Measurements from ENCODE around the gene TLE2.
"Not testable (repeated sequence)": the region's sequence is repeated elsewhere in the genome, so short reads cannot be mapped to it uniquely, and the experiment has no call there.

DNA sequence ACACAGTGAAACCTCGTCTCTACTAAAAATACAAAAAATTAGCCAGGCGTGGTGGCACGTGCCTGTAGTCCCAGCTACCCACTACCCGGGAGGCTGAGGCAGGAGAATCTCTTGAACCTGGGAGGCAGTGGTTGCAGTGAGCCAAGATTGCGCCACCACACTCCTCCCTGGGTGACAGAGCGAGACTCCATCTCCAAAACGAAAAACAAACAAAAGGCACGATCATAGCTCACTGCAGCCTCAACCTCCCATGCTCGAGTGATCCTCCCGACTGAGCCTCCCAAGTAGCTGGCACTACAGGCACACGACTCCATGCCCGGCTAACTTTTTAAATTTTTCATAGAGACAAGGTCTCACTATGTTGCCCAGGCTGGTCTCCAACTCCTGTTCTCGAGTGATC, 17.0 kb downstream of the TLE2 start:
- not testable (repeated sequence) for TF ChIP-seq POLR2A, POLR2AphosphoS5 (IDR thresholded peaks at IDR 0.05)
- TF ChIP-seq, protein P1, sequence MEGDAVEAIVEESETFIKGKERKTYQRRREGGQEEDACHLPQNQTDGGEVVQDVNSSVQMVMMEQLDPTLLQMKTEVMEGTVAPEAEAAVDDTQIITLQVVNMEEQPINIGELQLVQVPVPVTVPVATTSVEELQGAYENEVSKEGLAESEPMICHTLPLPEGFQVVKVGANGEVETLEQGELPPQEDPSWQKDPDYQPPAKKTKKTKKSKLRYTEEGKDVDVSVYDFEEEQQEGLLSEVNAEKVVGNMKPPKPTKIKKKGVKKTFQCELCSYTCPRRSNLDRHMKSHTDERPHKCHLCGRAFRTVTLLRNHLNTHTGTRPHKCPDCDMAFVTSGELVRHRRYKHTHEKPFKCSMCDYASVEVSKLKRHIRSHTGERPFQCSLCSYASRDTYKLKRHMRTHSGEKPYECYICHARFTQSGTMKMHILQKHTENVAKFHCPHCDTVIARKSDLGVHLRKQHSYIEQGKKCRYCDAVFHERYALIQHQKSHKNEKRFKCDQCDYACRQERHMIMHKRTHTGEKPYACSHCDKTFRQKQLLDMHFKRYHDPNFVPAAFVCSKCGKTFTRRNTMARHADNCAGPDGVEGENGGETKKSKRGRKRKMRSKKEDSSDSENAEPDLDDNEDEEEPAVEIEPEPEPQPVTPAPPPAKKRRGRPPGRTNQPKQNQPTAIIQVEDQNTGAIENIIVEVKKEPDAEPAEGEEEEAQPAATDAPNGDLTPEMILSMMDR (IDR thresholded peaks at IDR 0.05 in 8 of 11, conservative IDR thresholded peaks at IDR 0.05 in 3 of 11) = not testable (repeated sequence)

Measured in spleen (tissue), 7 donors.